ENCODE measurements around the gene SMG6.
A peak's percentile ranks its signal among the peaks of the same experiment; 100 is the strongest.

SMG6 gene

DNA sequence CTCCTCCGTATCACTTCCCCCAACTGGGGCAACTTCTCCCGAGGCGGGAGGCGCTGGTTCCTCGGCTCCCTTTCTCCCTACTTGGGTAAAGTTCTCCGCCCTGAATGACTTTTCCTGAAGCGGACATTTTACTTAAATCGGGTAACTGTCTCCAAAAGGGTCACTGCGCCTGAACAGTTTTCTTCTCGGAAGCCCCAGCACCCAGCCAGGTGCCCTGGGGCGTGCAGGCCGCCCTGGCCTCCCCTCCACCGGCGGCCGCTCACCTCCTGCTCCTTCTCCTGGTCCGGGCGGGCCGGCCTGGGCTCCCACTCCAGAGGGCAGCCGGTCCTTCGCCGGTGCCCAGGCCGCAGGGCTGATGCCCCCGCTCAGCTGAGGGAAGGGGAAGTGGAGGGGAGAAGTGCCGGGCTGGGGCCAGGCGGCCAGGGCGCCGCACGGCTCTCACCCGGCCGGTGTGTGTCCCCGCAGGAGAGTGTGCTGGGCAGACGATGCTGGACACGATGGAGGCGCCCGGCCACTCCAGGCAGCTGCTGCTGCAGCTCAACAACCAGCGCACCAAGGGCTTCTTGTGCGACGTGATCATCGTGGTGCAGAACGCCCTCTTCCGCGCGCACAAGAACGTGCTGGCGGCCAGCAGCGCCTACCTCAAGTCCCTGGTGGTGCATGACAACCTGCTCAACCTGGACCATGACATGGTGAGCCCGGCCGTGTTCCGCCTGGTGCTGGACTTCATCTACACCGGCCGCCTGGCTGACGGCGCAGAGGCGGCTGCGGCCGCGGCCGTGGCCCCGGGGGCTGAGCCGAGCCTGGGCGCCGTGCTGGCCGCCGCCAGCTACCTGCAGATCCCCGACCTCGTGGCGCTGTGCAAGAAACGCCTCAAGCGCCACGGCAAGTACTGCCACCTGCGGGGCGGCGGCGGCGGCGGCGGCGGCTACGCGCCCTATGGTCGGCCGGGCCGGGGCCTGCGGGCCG is 247.1 kb downstream of the SMG6 start:
- DNase-seq, result no peak

DNA sequence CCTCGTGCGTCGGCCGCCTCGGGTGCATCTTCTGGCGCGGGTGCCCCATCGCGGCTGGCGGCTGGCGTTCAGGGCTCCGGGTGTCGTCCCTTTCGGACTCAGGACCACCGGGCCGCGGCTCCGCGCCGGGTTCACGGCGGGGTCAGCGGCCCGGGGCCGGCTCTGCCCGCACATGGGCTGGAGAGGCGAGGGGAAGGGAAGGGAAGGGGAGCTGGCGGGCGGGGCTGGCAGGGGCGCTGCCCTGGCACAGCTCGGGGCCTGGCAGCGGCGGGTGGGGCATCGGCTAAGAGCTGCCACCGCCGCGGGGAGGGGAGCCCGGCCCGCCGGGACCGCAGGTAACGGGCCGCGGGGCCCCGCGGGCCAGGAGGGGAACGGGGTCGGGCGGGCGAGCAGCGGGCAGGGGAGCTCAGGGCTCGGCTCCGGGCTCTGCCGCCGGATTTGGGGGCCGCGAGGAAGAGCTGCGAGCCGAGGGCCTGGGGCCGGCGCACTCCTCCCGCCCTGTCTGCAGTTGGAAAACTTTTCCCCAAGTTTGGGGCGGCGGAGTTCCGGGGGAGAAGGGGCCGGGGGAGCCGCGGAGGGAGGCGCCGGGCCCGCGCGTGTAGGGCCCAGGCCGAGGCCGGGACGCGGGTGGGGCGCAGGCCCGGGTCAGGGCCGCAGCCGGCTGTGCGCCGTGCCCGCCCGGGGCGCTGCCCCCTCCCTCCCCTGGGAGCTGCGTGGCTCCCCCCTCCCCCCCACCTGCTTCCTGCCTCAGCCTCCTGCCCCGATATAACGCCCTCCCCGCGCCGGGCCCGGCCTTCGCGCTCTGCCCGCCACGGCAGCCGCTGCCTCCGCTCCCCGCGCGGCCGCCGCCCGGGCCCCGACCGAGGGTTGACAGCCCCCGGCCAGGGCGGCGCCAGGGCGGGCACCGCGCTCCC is 248.0 kb downstream of the SMG6 start:
- DNase-seq, result no peak

GRCh38 chr17:2054512-2055291 is 248.9 kb downstream of the SMG6 start, which contains the start of gene HIC1:
Gene HIC1, plus strand, starts transcription at chr17:2055103. Its CDS starts 1,588 bp downstream, at chr17:2056691.
- peak; percentile 42 to 66 for DNase-seq

GRCh38 chr17:2054262-2054511 is 249.4 kb downstream of the SMG6 start:
- DNase-seq, result no peak

DNA sequence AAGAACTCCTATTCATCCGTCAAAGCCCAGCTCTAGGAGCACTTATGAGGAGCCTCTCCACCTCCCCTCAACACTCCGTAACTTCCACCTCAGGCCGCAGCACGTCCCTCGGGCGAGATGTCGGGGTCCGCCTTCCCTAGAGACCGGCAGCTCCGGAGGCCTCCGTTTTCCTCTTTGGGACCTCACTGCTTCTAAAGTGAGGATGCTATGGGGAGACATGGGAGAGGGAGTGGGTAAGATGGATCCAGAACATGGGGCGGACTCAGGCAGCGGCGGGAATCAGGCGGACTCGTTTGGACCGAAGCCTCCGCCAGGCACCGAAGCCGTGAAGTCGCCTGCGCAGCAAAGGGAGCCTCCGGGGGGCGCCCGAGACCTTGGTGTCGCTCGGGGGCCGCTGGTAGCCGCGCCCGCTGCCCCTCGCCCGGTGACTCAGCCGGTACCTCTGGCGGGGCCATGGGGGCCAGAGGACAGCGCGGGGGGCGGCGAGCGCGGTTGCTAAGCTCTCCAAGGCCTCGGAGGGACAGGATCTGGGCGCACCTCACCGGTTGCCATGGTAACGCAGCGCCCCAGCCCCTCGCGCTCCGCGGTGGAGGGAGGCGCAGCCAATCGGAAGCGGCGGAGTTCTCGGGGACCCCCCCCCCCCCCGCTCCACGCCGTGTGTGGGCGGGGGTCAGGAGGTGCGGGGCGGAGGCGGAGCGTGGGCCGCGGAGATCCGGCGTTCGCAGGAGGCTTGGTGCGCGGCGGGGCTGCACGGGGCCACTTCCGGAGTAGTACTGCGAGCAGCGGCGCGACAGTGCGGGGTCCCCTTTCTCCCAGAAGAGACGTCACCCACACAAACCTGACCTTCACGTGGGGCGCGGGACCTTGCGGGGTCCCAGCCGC is 250.0 kb downstream of the SMG6 start:
- DNase-seq, result peak; percentile 78 to 84

DNA sequence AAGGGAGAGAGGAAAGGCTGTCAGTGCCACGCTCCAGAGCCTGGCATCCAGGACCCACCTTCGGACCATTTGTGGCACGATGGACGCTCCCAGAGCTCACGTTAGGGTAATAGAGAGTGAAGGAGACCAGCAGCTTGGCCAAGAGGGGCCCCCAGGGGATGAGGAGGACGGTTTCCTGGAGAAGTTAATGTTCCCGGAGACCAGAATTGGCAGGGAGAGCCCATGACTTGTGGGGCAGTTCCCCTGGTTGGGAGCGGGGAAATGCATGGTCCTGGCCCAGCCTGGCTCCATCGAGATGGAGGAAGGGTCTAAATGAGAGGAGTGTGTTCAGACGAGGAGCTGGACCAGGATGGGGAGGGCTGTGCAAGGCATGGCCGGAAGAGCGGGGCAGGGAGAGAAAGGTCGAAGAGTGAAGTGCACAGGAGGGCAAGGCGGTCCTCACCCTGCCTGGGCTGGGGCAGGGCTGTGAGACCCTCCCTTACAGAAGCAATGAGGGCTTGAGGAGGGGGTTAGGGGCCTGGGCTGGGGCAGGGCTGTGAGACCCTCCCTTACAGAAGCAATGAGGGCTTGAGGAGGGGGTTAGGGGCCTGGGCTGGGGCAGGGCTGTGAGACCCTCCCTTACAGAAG is 251.5 kb downstream of the SMG6 start:
- DNase-seq, result no peak

DNA sequence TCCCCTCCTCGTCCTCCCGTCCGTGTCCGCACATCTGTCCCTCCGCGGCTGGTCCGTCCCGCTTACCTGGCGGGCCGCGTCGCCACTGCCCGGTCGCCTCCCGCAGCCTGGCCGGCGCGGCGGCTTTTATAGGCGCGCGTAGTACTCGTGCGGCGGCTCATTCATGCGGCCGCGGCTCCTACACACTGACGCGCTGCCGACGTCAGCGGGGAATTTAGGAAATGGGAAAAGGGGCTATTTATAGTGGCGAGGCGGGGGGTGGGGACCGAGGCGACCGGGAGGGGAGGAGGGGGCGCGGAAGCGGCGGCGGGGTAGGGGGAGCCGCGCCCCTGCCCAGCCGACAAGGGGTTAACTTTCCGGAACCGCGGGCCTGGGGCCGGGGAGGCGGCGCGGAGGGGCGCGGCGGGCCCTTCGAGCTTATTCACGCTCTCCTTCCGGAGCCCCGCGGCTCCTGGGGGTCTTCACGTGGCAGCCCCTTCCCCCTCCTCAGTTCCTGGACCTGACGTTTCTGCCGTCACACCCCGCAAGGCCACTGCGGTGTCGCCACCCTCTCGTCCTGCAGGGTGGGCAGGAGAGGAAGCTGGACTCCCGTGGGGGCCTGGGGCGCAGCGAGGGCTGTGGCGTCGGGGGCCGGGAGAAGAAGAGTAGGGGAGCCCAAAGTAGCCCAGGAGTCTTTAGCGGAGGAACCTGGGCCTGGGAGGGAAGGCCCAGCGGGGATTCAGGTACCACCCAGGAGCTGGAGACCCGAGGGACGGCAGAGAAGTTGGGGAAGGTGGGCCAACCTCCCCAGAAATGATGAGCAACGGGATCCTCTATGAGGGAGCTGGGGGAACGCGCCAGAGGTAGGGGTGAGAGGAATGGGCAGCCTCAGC is 252.3 kb downstream of the SMG6 start:
- peak in 1 of 2 experiments; percentile 58 for DNase-seq

DNA sequence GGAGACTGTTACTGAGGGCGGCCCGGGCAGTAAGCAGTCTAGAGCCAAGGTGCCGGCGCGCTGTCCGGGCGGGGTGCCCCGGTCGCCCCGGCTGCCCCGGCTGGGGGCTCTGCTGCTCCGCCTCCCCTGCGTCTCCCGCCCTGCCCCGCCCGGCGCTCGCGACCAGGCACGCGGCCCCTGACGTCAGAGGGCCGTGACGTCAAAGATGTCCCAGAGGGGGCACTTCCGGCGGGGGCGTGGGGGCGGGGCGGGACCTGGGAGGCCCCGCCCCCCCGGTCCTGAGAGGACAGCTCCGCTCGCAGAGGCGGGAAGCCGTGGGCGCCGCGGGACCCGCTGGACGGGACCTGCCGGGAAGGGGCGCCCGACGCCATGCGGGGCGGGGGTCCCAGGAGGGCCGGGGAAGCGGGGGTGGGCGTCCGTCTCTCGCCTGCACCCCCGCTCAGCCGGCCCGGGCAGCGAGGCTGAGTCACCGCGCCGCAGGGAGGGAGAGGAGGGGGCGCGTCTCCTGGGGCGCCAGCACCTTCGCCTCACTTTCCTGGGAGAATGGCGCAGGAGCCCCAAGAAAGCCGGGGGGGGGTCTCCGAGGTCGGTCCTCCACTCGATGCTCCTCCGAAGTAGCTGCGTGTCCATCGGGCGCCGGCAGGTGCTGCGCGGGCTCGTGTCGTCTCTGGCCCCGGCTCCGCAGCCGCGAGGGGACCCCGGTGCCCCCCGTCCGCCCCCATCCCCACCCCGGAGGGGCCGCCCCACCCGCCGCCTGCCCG is 253.1 kb downstream of the SMG6 start:
- DNase-seq, result peak; percentile 63 to 70

- DNase-seq, result peak; percentile 60 to 72
Measured at GRCh38 chr17:2049333-2050299, 254.0 kb downstream of the SMG6 start.

- DNase-seq, result no peak
Measured at GRCh38 chr17:2048805-2049204, 254.8 kb downstream of the SMG6 start.

GRCh38 chr17:2047590-2047989 is 256.0 kb downstream of the SMG6 start:
- DNase-seq, result no peak

DNA sequence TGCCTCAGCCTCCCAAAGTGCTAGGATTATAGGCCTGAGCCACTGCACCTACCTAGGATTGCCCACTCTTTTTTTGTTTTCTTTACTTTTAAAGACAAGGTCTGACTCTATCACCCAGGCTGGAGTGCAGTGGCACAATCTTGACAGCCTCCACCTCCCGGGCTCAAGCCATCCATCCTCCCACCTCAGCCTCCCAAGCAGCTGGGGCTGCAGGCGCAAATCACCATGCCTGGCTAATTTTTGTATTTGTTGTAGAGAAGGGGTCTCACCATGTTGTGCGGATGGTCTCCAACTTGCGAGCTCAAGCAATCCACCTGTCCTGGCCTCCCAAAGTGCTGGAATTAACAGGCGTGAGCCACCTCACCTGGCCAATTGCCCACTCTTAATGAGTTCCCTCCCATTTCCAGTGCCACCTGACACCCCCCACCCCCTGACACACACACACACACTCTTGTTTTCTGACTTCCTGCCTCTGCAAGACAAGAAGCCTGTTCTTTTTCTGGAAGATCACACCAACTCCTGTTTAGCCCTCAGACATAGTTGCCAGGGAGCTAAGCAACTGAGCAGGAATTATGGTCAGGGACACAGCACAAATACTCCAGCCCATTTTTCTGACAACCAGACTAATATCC is 259.2 kb downstream of the SMG6 start:
- DNase-seq, result no peak

DNA sequence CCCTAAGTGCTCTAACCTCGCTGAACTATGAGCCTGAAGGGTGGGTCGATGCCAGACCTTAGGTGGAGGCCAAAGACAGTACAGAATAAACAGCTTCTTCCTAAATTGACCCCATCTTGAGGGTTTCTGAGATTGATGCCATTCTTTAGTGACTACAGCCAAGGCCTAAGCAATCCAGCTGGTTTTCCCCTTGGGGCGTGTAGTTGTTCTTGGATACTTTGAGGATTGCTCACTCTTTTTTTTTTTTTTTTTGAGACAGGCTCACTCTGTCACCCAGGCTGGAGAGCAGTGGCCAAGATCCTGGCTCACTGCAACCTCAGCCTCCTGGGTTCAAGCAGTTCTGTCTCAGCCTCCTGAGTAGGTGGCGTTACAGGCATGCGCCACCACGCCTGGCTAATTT is 259.8 kb downstream of the SMG6 start:
- DNase-seq, result no peak

DNA sequence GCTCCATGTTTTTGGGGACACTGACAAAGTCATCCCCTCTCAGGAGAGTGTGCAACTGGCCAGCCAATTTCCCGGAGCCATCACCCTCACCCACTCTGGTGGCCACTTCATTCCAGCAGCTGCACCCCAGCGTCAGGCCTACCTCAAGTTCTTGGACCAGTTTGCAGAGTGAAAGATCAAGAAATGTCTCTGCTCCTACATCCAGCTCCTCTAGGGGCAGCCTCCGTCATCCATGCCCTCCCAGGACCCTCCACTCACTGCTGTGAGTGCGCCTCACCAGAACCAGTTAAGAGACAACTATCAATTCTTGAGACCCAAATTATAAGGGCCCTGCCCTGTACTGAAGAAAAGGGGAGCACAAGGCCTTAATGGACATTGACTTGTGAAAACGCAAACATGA is 260.7 kb downstream of the SMG6 start:
- no peak for DNase-seq

GRCh38 chr17:2042390-2042847 is 261.2 kb downstream of the SMG6 start:
- peak; percentile 49 to 61 for DNase-seq

GRCh38 chr17:2041561-2042389 is 261.8 kb downstream of the SMG6 start, which contains the start of gene OVCA2:
Gene OVCA2, plus strand, starts transcription at chr17:2042022. Its CDS starts 26 bp downstream, at chr17:2042048.
- peak; percentile 95 to 96 for DNase-seq
